NCI-H460 (cell line): ENCODE results near the gene PLP2. TPM values are rescaled to one million over a fixed set of nuclear protein-coding genes. Genes with fewer than 3 reads are reported as not detected.
A peak's percentile ranks its signal among the peaks of the same experiment; 100 is the strongest.
"Not testable (repeated sequence)": the region's sequence is repeated elsewhere in the genome, so short reads cannot be mapped to it uniquely, and the experiment has no call there.

Source experiments
- DNase-seq: peaks from one replicate; pipeline ENCODE4 v3.0.0-alpha.2; 2016; ENCODE audit warnings: low read depth; ENCODE audit errors: extremely low read depth
- polyA plus RNA-seq: library from polyadenylated mRNA; depleted of rRNA; stranded (reverse); fragments of >200 nt; gene quantifications from 2 replicates; pipeline ENCODE4 v1.2.3, GENCODE V29; 2014; cell fraction: nucleus; rRNA removed
- total RNA-seq: library from RNA; depleted of rRNA; stranded (reverse); fragments of >200 nt; shearing (Covaris generic); gene quantifications from 2 replicates; pipeline ENCODE4 v1.2.3, GENCODE V29; 2014; rRNA removed

Gene PLP2, protein sequence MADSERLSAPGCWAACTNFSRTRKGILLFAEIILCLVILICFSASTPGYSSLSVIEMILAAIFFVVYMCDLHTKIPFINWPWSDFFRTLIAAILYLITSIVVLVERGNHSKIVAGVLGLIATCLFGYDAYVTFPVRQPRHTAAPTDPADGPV
- 238 and 249 TPM in 2 replicates for total RNA-seq
- 25.4 and 52.5 TPM in 2 replicates for polyA plus RNA-seq

GRCh38 chrX:49171752-49172279 lies at the start of gene PLP2:
Gene PLP2, plus strand, starts transcription at chrX:49171898. Its CDS starts 103 bp downstream, at chrX:49172001.
- DNase-seq: no peak

- DNase-seq: no peak
Observed at GRCh38 chrX:49122499-49122898, 49.2 kb upstream of the PLP2 start.

DNA sequence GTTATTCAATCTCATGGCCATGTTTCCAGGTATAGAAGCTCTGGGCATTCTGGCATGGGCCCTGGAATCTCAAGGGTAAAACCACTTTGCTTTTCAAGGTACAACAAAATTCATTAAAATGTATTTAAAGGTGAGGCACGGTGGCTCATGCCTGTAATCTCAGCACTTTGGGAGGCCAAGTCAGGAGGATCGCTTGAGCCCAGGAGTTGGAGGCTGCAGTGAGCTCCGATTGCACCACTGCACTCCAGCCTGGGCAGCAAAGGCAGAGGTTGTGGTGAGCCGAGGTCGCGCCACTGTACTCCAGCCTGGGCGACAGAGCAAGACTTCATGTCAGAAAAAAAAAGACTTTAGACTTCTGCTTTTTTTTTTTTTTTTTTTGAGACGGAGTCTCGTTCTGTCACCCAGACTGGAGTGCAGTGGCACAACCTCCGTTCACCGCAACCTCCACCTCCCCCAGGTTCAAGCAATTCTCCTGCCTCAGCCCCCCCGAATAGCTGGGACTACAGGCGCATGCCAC lies 43.9 kb upstream of the PLP2 start:
- DNase-seq: not testable (repeated sequence)

DNA sequence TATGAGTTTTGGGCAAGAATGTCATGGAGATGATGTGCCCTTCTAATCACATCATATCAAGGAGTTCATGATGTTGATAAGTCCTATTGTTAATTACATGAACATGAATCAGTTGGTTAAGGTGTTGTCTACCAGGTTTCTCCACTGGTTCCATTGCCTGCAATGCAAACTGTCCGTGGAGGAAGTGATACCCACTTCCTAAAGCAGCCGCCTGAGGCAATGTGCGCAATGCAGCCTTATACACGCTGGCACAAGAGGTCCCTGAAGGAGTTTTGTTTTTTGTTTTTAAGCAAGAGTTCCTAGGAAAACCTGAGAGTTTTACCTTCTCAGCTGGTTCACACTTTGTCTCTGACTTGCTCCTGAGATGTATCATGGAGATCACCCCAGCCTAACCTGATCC lies 42.3 kb upstream of the PLP2 start:
- DNase-seq: no peak

DNA sequence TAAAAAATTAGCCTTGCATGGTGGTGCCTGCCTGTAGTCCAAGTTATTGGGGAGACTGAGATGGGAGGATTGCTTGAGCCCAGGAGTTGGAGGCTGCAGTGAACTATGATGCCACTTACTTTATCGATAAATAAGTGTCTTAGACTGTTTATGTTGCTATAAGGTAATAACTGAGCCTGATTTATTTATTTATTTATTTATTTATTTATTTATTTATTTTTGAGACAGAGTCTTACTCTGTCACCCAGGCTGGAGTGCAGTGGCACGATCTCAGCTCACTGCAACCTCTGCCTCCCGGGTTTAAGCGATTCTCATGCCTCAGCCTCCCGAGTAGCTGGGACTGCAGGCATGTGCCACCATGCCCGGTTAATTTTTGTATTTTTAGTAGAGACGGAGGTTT lies 39.4 kb upstream of the PLP2 start:
- DNase-seq: not testable (repeated sequence)

GRCh38 chrX:49133759-49134158 lies 37.9 kb upstream of the PLP2 start:
- no peak for DNase-seq

DNA sequence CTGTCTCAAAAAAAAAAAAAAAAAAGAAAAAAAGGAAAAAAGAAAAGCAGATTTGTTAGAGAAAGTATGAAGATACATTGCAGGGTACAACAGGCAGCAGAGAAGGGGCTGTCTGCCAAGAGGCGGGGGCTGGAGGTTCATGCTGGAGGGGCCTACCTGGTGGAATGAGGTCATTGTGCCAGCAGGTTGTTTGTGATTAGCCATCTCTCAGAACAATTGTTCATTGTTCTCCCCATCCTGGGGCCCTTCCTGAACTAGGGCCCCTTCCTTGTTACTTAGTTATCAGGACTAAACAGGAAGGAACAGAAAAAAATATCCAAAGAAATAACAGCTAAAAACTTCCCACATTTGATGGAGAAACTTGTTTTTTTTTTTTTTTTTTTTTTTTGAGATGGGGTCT lies 34.2 kb upstream of the PLP2 start:
- DNase-seq: no peak

GRCh38 chrX:49139713-49140112 lies 32.0 kb upstream of the PLP2 start:
- DNase-seq: no peak

- DNase-seq: not testable (repeated sequence)
Observed at GRCh38 chrX:49142264-49142663, 29.4 kb upstream of the PLP2 start.

- DNase-seq: not testable (repeated sequence)
Observed at GRCh38 chrX:49143154-49143553, 28.5 kb upstream of the PLP2 start.

GRCh38 chrX:49147282-49147681 lies 24.4 kb upstream of the PLP2 start:
- DNase-seq: no peak

DNA sequence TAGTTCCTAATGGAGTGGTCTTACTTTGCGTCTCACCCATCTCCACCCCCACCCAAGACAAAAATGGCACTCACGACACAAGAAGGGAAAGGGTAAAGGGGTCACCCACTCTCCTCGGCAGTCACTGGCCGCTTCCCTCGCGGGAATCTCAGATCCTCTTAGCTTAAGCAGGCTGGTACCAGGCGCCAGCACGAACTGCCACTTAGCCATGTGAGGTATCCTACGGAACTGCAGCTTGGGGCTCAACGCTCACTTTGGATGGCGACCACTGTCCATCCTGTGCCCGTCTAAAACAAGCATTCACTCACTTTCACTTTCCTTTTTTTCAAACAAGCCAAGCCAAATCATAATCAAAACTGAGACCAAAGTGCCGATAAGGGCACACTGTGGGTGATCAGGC lies 23.8 kb upstream of the PLP2 start:
- no peak for DNase-seq

DNA sequence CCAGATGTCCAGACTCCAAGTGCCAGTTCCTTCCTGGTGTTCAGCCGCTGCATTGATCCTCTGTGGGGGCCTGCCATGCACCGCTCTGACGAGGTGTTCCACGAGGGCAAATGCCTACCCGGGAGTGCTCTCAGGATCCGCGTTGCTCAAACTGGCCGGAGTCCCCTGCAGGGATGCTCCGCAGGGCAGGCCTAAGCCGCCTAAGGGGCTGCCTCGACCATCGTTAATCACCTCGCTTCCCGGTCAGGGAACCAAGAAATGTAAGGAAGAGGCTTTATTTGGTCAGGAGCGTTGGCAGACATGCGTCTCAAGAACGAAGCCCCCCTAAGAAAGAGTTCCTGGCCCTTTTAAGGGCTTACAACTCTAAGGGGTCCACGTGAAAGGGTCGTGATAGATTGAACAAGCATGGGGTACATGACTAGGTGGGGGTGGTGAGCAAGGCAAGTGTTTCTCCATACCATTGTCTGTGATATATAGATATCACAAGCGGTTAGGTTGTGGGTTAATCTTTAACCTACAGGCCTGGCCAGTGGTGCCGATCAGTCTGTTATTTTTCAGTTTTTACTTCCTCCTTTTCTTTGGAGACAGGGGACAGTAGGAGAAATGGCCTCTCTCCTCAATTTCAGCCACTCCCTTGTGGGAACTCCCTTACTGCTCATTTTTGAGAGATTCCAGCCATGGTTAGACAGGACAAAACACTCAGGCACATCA lies 23.2 kb upstream of the PLP2 start:
- not testable (repeated sequence) for DNase-seq

DNA sequence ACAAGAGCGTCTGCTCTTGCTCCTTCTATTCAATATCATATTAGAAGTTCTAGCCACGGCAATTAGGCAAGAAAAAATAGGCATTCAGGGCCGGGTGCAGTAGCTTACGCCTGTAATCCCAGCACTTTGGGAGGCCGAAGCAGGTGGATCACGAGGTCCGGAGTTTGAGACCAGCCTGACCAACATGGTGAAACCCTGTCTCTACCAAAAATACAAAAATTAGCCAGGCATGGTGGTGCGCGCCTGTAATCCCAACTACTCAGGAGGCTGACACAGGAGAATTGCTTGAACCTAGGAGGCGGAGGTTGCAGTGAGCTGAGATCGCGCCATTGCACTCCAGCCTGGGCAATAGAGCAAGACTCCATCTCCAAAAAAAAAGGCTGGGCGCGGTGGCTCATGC lies 22.4 kb upstream of the PLP2 start:
- DNase-seq: not testable (repeated sequence)

- no peak for DNase-seq
Observed at GRCh38 chrX:49153467-49153866, 18.2 kb upstream of the PLP2 start.

GRCh38 chrX:49155243-49155899 lies 16.3 kb upstream of the PLP2 start:
- DNase-seq: peak; percentile 71

GRCh38 chrX:49155900-49156837 lies 15.5 kb upstream of the PLP2 start:
- DNase-seq: peak; percentile 87

DNA sequence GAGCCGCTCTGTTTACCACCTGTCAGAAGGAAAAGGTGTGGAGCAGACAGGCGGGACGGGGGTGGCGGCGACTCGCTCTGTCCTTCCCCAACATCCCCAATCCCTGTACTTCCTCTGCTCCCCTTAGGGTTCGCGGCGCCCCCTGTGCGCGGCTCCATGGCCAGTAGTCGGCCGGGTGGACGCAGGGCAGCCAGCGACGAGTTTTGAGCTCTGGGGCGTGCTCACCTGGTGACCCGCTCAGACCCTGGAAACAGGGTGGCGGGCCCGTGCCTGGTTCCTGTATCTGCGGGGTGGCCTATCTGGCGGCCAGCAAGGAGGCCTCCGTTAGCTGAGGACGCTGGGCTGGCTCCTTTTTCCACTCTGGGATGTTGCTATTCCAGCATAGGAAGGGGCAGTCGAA lies 14.5 kb upstream of the PLP2 start:
- DNase-seq: no peak

DNA sequence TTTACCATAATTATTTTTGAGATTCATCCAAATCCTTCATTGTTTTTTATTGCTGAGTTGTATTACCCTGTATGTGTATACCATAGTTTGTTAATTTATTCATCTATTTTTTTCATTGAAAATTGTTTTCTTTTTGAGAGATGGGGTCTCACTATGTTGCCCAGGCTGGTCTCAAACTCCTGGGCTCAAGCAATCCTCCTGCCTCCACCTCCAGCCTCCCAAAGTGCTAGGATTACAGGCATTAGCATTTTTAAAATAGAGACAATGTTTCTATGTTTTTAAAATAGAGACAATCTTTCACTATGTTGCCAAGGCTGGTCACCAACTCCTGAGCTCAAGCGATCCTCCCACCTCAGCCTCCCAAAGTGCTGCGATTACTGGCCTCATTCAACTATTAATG lies 10.8 kb upstream of the PLP2 start:
- no peak for DNase-seq

- no peak for DNase-seq
Observed at GRCh38 chrX:49161632-49162031, 10.1 kb upstream of the PLP2 start.
